CD4-positive, alpha-beta T cell treated with Interleukin-10 for 1 hour (primary cell): Measurements from ENCODE around the gene MZT2A.
"Not testable (repeated sequence)": the region's sequence is repeated elsewhere in the genome, so short reads cannot be mapped to it uniquely, and the experiment has no call there.

ENCODE experiments used
- DNase-seq: peaks from one replicate; pipeline ENCODE4 v3.0.0-alpha.2; 2020

The MZT2A gene

GRCh38 chr2:131492015-131492417, at the start of gene MZT2A:
MZT2A (minus strand) TSS chr2:131492397; CDS start chr2:131492376, 21 bp downstream.
- DNase-seq, result not testable (repeated sequence)

- DNase-seq, result not testable (repeated sequence)
Measured at GRCh38 chr2:131538856-131539255, 46.7 kb upstream of the MZT2A start.

- not testable (repeated sequence) for DNase-seq
Measured at GRCh38 chr2:131536841-131537240, 44.6 kb upstream of the MZT2A start.

- DNase-seq, result not testable (repeated sequence)
Measured at GRCh38 chr2:131535951-131536826, 44.0 kb upstream of the MZT2A start.

GRCh38 chr2:131535526-131535925, 43.3 kb upstream of the MZT2A start:
- DNase-seq, result no peak

GRCh38 chr2:131534965-131535364, 42.8 kb upstream of the MZT2A start:
- DNase-seq, result not testable (repeated sequence)

- not testable (repeated sequence) for DNase-seq
Measured at GRCh38 chr2:131534317-131534672, 42.1 kb upstream of the MZT2A start.

- not testable (repeated sequence) for DNase-seq
Measured at GRCh38 chr2:131533609-131534316, 41.6 kb upstream of the MZT2A start.

GRCh38 chr2:131532723-131533608, 40.8 kb upstream of the MZT2A start:
- DNase-seq, result not testable (repeated sequence)

GRCh38 chr2:131531547-131532185, 39.5 kb upstream of the MZT2A start:
- DNase-seq, result not testable (repeated sequence)

GRCh38 chr2:131530626-131531344, 38.6 kb upstream of the MZT2A start:
- not testable (repeated sequence) for DNase-seq

- DNase-seq, result not testable (repeated sequence)
Measured at GRCh38 chr2:131529864-131530445, 37.8 kb upstream of the MZT2A start.

- DNase-seq, result not testable (repeated sequence)
Measured at GRCh38 chr2:131528981-131529863, 37.0 kb upstream of the MZT2A start.

- DNase-seq, result peak; percentile 84
Measured at GRCh38 chr2:131527131-131528001, 35.2 kb upstream of the MZT2A start, which contains the start of gene CCDC74A. CCDC74A (plus strand) TSS chr2:131527888; CDS start chr2:131527971, 83 bp downstream.

- DNase-seq, result not testable (repeated sequence)
Measured at GRCh38 chr2:131525256-131525655, 33.1 kb upstream of the MZT2A start.

- no peak for DNase-seq
Measured at GRCh38 chr2:131521961-131522781, 30.0 kb upstream of the MZT2A start.

GRCh38 chr2:131521524-131521923, 29.3 kb upstream of the MZT2A start:
- not testable (repeated sequence) for DNase-seq

- no peak for DNase-seq
Measured at GRCh38 chr2:131520526-131520925, 28.3 kb upstream of the MZT2A start.
